OCI-LY7 (cell line): ENCODE measurements around the gene TTLL5.

Source experiments
- CTCF ChIP-seq: fragments of 200-600 bp; sonication (generic); conservative IDR thresholded peaks from 2 replicates; pipeline ENCODE4 v1.5.1; 2014; ENCODE audit warnings: mild to moderate bottlenecking, antibody characterized with exemption, low read length, moderate library complexity, mixed read lengths
- EZH2phosphoT487 ChIP-seq: fragments of 200-600 bp; sonication (generic); IDR thresholded peaks from 2 replicates; pipeline ENCODE4 v1.6.1; 2018; ENCODE audit warnings: low read depth, borderline replicate concordance, mild to moderate bottlenecking, mixed run types, antibody characterized with exemption, low read length, moderate library complexity, mixed read lengths

GRCh38 chr14:75734854-75735253, 73.8 kb downstream of the TTLL5 start:
- TF ChIP-seq CTCF (no peak), EZH2phosphoT487 (no peak)
